Parathyroid adenoma (tissue), 2 donors: ENCODE results near the gene SAMD1.

Experiments used
- H2AFZ ChIP-seq: fragments of 300-600 bp; sonication (generic); one replicate; pipeline ENCODE4 v1.7.0; 2017; ENCODE audit warnings: antibody characterized with exemption, mild to moderate bottlenecking
- H3K27ac ChIP-seq: fragments of 300-600 bp; sonication (generic); one replicate; pipeline ENCODE4 v1.7.0; 2017
- H3K27me3 ChIP-seq: fragments of 300-600 bp; sonication (generic); one replicate; pipeline ENCODE4 v1.7.0; 2017; ENCODE audit warnings: low read length; ENCODE audit not compliant: control insufficient read depth, insufficient read depth
- H3K36me3 ChIP-seq: fragments of 300-600 bp; sonication (generic); one replicate; pipeline ENCODE4 v1.7.0; 2017; ENCODE audit warnings: low read length; ENCODE audit not compliant: control insufficient read depth, insufficient read depth
- H3K4me1 ChIP-seq: fragments of 300-600 bp; sonication (generic); one replicate; pipeline ENCODE4 v1.7.0; 2017; ENCODE audit warnings: control low read depth
- H3K4me2 ChIP-seq: fragments of 300-600 bp; sonication (generic); one replicate; pipeline ENCODE4 v1.7.0; 2017; ENCODE audit warnings: low read length
- H3K4me3 ChIP-seq: fragments of 300-600 bp; sonication (generic); one replicate; pipeline ENCODE4 v1.7.0; 2017; ENCODE audit warnings: low read depth, low read length
- H3K79me2 ChIP-seq: fragments of 300-600 bp; sonication (generic); one replicate; pipeline ENCODE4 v1.7.0; 2017; ENCODE audit warnings: control low read depth
- H3K9ac ChIP-seq: fragments of 300-600 bp; sonication (generic); one replicate; pipeline ENCODE4 v1.7.0; 2017; ENCODE audit warnings: mild to moderate bottlenecking
- H3K9me3 ChIP-seq: fragments of 300-600 bp; sonication (generic); one replicate; pipeline ENCODE4 v1.7.0; 2017; ENCODE audit warnings: low read length; ENCODE audit not compliant: control insufficient read depth
- TF ChIP-seq, protein P1 (sequence below): fragments of 300-600 bp; sonication (generic); IDR thresholded peaks from one replicate; pipeline ENCODE4 v1.7.0; 2017; ENCODE audit warnings: antibody characterized with exemption, mild to moderate bottlenecking
- donor health status: primary hyperparathyroidism.

The SAMD1 gene

DNA sequence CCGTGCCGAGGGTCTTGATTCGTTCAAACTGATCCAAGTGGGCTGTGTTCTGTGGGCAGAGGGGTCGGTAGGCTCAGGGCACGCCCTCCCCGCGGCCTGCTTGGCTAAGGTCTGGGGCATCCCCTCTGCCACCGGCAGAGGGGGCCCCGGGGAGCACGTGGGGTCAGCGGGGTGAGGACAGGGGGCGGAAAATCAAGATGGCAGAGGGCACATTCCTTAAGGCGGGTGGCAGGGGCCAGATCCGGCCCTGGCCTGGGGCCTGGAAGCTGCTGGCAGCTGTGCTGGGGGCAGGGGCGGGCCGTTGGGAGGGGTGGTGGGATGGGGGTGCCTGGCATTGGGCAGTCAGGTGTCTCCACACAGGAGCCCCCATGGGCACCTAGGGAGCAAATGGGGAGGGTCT lies 16.3 kb upstream of the SAMD1 start:
- no peaks in the 10 kb centered on the region for H3K36me3 ChIP-seq
- no peak overlapping the region for H3K4me3 ChIP-seq
- no peaks in the 10 kb centered on the region for H3K4me1 ChIP-seq
- H3K27me3 ChIP-seq, result no peaks in the 10 kb centered on the region
- H3K79me2 ChIP-seq, result peaks cover 11% of the 10 kb centered on the region
- no peak overlapping the region for H2AFZ ChIP-seq
- no peak overlapping the region for H3K4me2 ChIP-seq
- no peak overlapping the region for H3K9ac ChIP-seq
- H3K27ac ChIP-seq, result no peak overlapping the region
- H3K9me3 ChIP-seq, result no peaks in the 10 kb centered on the region
- TF ChIP-seq, protein P1, sequence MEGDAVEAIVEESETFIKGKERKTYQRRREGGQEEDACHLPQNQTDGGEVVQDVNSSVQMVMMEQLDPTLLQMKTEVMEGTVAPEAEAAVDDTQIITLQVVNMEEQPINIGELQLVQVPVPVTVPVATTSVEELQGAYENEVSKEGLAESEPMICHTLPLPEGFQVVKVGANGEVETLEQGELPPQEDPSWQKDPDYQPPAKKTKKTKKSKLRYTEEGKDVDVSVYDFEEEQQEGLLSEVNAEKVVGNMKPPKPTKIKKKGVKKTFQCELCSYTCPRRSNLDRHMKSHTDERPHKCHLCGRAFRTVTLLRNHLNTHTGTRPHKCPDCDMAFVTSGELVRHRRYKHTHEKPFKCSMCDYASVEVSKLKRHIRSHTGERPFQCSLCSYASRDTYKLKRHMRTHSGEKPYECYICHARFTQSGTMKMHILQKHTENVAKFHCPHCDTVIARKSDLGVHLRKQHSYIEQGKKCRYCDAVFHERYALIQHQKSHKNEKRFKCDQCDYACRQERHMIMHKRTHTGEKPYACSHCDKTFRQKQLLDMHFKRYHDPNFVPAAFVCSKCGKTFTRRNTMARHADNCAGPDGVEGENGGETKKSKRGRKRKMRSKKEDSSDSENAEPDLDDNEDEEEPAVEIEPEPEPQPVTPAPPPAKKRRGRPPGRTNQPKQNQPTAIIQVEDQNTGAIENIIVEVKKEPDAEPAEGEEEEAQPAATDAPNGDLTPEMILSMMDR, result no peak

GRCh38 chr19:14105680-14106079 lies 15.1 kb upstream of the SAMD1 start:
- Histone ChIP-seq H3K27ac (no peak overlapping the region), H3K9me3 (no peaks in the 10 kb centered on the region), H3K36me3 (no peaks in the 10 kb centered on the region), H3K4me1 (no peaks in the 10 kb centered on the region), H3K4me3 (no peak overlapping the region), H3K27me3 (no peaks in the 10 kb centered on the region), H3K79me2 (peaks cover 7% of the 10 kb centered on the region), H3K4me2 (no peak overlapping the region), H2AFZ (no peak overlapping the region), H3K9ac (no peak overlapping the region)
- TF ChIP-seq, protein P1, result no peak

DNA sequence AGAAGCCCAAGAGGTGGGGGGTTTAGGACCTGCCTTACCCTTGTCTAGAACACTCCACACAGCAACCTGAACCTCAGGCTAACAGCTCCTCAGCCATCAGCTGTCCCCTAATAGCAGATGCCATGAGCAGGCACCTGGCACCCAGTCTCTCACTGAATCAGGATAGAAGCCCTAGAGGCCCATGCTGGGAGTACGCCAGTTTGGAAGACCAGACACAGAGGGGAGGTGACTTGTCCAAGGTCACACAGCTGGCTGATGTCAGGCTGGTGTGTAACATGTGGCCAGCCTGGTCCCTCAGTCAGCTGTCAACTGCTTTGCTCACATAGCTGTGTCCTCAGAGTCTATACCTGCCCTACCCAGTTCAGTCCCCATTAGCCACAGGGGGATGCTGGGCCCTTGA lies 12.8 kb upstream of the SAMD1 start:
- H3K4me2 ChIP-seq, result no peak overlapping the region
- TF ChIP-seq, protein P1, result no peak
- no peak overlapping the region for H2AFZ ChIP-seq
- no peaks in the 10 kb centered on the region for H3K79me2 ChIP-seq
- no peaks in the 10 kb centered on the region for H3K36me3 ChIP-seq
- H3K27ac ChIP-seq, result no peak overlapping the region
- no peaks in the 10 kb centered on the region for H3K4me1 ChIP-seq
- H3K4me3 ChIP-seq, result no peak overlapping the region
- no peak overlapping the region for H3K9ac ChIP-seq
- H3K27me3 ChIP-seq, result no peaks in the 10 kb centered on the region
- no peaks in the 10 kb centered on the region for H3K9me3 ChIP-seq

DNA sequence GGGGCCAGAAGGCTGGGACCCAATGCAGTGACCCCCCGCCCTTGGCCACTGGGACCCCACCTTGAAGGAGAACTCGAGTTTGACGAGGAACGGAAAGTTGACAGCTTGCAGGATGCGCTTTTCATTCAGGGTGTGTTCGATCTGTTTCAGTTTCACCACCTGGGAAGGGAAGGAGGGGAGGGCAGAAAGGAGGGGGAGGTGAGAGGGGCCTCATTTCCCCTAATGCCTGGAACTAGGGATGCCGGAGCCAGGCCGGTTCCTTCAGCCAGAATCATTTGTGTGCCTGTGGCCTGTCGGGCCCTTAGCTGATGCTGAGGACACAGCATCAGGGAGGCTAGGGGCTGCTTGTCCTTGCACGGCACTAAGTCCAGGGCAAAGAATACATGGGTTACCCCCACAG lies 12.2 kb upstream of the SAMD1 start:
- H3K36me3 ChIP-seq, result no peaks in the 10 kb centered on the region
- no peak overlapping the region for H2AFZ ChIP-seq
- H3K27me3 ChIP-seq, result no peaks in the 10 kb centered on the region
- TF ChIP-seq, protein P1, result no peak
- H3K4me1 ChIP-seq, result no peaks in the 10 kb centered on the region
- H3K27ac ChIP-seq, result no peak overlapping the region
- no peak overlapping the region for H3K4me2 ChIP-seq
- H3K4me3 ChIP-seq, result no peak overlapping the region
- H3K9me3 ChIP-seq, result no peaks in the 10 kb centered on the region
- no peaks in the 10 kb centered on the region for H3K79me2 ChIP-seq
- H3K9ac ChIP-seq, result no peak overlapping the region

- no peaks in the 10 kb centered on the region for H3K4me1 ChIP-seq
- H3K79me2 ChIP-seq, result no peaks in the 10 kb centered on the region
- H2AFZ ChIP-seq, result no peak overlapping the region
- no peaks in the 10 kb centered on the region for H3K27me3 ChIP-seq
- H3K9me3 ChIP-seq, result no peaks in the 10 kb centered on the region
- no peak overlapping the region for H3K9ac ChIP-seq
- no peak overlapping the region for H3K4me3 ChIP-seq
- no peak overlapping the region for H3K4me2 ChIP-seq
- H3K36me3 ChIP-seq, result no peaks in the 10 kb centered on the region
- no peak overlapping the region for H3K27ac ChIP-seq
- TF ChIP-seq, protein P1, result no peak
Observed at GRCh38 chr19:14102102-14102696, 11.6 kb upstream of the SAMD1 start.
